GM20000 (cell line): Measurements from ENCODE around the gene KCNQ1.

Experiments used
- DNase-seq: peaks from one replicate; pipeline ENCODE4 v3.0.0; 2012; ENCODE audit warnings: low spot score
- TF ChIP-seq, protein P1 (sequence below): IDR thresholded peaks from 2 replicates; pipeline ENCODE4 v1.5.1; 2012; ENCODE audit warnings: mild to moderate bottlenecking, control low read depth; ENCODE audit errors: extremely low read depth, missing control alignments

The KCNQ1 gene

DNA sequence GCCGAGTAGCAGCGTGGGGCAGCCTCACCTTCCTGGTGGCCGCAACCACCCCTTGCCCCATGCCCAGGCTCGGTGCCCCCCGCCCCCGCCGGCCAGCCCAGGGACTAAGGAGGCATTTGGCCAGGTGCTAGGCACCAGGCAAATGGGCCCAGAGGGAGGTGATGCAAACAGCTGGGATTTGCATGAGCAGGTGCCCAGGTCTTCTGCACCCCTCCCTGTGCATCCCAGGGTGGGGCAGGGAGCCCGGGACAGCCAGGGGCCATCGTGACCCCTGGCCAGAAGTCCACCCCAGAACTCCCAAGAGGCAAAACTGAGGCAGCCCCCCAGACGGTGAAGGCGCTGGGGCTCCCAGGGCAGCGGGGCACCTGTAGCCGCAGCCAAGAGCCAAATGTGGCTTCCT lies 18.6 kb upstream of the KCNQ1 start:
- DNase-seq = no peak
- TF ChIP-seq, protein P1, sequence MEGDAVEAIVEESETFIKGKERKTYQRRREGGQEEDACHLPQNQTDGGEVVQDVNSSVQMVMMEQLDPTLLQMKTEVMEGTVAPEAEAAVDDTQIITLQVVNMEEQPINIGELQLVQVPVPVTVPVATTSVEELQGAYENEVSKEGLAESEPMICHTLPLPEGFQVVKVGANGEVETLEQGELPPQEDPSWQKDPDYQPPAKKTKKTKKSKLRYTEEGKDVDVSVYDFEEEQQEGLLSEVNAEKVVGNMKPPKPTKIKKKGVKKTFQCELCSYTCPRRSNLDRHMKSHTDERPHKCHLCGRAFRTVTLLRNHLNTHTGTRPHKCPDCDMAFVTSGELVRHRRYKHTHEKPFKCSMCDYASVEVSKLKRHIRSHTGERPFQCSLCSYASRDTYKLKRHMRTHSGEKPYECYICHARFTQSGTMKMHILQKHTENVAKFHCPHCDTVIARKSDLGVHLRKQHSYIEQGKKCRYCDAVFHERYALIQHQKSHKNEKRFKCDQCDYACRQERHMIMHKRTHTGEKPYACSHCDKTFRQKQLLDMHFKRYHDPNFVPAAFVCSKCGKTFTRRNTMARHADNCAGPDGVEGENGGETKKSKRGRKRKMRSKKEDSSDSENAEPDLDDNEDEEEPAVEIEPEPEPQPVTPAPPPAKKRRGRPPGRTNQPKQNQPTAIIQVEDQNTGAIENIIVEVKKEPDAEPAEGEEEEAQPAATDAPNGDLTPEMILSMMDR = no peak

DNA sequence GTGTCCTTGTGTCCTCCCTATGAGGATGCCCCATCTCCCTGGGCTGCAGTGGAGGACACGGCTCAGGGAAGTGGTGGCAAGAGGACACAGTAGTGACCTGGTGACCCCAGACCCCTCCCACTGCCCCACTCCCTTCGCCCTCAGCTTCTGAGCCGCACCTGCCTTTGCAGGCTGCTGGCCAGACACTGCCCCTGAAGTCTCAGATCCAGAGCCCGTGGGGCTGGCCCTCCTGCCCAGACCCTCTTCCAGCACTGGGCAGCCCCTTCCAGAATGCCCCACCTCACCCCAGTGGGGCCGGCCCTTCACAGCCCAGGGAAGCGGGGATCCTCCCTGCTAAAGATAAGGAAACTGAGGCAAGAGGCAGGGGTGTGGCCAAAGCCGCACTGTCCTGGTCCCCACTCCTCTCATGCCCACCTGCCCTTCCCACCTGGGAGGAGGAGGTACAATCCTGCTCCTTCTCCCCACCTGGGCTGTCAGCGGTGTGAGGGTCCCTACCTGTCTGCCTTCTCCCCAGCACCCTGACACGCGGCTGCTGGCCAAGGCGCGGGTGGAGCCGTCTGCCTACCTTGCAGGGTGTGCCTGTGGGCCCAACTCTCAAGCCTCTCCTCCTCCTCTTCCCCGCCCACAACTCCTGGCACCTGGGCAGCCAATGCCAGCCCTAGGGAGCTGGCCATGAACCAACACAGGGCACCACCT lies 17.8 kb upstream of the KCNQ1 start:
- TF ChIP-seq, protein P1 = no peak
- no peak for DNase-seq

DNA sequence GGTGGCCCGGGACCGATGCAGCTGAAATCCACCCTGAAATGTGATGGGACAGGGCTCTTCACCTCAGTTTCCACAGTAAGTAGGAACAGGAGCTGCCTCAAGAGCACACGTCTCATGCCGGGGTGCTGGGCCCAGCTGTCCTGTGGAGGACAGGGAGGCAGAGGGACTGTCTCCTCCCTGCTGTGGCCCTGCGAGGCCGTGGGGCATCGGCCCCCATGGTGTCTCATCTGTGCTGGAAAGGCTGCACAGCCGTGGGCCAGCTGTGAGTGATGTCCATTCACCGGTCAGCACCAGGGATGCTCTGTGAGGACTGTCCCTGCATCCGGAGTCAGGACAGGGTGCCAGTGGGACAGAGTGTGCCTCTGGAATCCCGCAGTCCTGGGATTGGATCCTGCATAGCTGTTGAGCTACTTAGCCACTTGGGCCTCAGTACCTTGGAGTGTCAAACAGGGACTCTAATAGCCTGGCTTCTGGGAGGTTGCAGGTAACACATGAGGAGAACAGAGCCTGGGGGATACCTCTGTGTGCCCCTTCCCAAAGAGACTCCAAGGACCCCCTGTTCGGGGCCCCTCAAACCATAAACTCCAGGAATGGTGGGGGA lies 17.0 kb upstream of the KCNQ1 start:
- TF ChIP-seq, protein P1 = no peak
- DNase-seq = no peak

DNA sequence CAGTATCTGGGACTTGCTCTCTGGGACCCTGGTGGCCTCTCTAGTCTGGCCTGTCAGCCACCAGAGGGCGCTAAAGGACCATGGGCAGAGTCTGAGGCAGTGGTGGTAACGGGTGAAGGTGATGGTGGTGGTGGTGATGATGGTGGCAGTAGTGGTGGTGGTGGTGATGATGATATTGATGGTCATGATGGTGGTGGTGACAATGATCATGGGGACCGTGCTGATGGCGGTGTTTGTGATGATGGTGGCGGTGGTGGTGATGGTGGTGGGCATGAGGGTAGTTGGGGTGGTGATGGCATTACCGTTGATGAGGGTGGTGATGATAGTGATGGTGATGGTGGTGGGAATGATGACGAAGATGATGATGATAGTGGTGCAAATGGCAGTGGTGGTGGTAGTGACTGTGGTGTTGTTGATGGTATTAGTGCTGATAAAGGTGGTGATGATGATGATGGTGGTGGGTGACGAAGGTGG lies 16.4 kb upstream of the KCNQ1 start:
- DNase-seq = peak; percentile 82

DNA sequence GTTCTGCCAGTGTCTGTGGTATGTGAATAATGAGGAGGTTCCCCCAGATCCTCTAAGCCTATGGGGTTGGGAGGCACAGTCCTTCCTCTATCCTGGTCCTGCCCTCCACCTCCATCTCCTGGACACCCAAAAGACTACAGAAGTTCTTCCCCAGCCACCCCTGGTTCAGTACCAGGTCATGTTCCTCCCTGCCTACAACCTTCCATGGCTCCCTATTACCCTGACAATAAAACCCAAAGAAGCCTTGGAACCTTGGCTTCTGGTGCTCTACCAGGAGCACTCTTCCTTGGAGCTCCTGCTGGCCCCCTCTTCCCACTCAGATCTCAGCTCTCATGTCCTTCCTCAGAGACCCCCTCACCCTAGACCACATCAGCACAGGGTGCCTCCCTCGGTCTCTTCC lies 13.4 kb upstream of the KCNQ1 start:
- TF ChIP-seq, protein P1 = no peak
- no peak for DNase-seq

More for the DNA sequence above, 16.4 kb upstream of the KCNQ1 start:
- TF ChIP-seq, protein P1 = peak; percentile 62

DNA sequence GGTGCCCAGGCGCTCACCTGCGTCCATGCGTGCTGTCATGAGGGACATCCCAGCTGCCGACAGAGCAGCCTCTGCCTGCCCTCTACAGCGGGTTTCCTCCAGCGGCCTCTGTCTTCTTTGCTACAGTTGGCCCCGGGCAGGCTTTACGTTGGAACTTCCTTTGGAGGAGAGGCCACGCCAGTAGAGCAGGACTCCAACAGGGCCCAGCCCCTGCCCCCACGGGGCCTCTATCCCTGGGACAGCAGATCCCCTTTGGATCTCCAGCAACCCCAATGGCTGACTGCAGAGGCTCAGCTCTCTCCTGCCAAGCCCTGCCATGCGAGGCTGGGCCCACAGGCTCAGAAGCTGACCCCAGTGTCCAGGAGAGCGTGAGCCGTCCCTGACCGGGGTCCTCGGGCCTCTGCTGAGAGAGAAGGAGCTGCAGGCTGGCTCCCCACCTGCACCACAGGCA lies 12.6 kb upstream of the KCNQ1 start:
- TF ChIP-seq, protein P1 = no peak
- DNase-seq = no peak

DNA sequence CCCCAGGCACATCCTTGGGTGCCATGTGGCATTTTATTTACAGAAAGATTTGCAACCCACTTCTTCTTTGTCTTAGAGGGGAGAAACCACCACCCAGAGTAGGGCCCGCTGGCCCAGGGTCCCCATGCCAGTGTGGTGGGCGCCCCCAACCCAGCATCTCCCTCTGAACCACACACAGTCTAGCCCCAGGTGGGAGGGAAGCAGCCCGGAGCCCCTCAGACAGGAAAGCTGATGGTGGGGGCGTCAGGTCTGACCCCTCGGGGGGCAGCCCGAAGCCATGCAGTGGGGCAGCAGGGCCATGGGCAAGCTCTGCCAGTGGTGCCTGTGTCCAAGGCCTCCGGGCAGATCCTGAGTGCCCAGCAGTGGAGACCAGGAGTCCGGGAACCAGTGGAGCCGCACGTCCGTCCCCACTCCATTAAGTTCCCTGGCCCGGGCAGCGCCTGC lies 12.2 kb upstream of the KCNQ1 start:
- TF ChIP-seq, protein P1 = no peak
- DNase-seq = no peak
